ENCODE data around the gene OBSL1. TPM values are rescaled to one million over a fixed set of nuclear protein-coding genes. Genes with fewer than 3 reads are reported as not detected.

OBSL1 gene
- total and polyA plus RNA-seq, 12 donors, result 108 to 310 (median 171) TPM

- WGBS, 2 donors, result 75 to 81% methylated on average over 17 of the region's 17 CpGs
- Histone ChIP-seq H3K27me3 (peaks cover 0 to 93% (median 51%) of the 10 kb centered on the region in 7 donors), H3K36me3 (no peaks in the 10 kb centered on the region), H3K4me1 (peaks cover 5 to 38% (median 12%) of the 10 kb centered on the region in 9 donors), H3K27ac (no peak overlapping the region), H3K9me3 (no peaks in the 10 kb centered on the region), H3K4me3 (no peak overlapping the region)
- DNase-seq (no peak), ATAC-seq (no peak)
- no peak for TF ChIP-seq CTCF (IDR thresholded peaks at IDR 0.05)
- intact Hi-C loops (cut with DNase I), result no loop called here
Observed at GRCh38 chr2:219515874-219516629, 55.3 kb downstream of the OBSL1 start.

GRCh38 chr2:219514836-219515235 is 56.5 kb downstream of the OBSL1 start:
- H3K9me3 ChIP-seq, result no peaks in the 10 kb centered on the region
- H3K27me3 ChIP-seq, result peaks cover 0 to 93% (median 60%) of the 10 kb centered on the region in 7 donors
- no peaks in the 10 kb centered on the region for H3K36me3 ChIP-seq
- H3K4me3 ChIP-seq, result peak overlapping the region in 2 of 10 donors; percentile 9 to 24
- TF ChIP-seq CTCF (IDR thresholded peaks at IDR 0.05), result no peak
- ATAC-seq (no peak), DNase-seq (no peak)
- H3K27ac ChIP-seq, result no peak overlapping the region
- intact Hi-C loops (cut with DNase I), result no loop called here
- 77 to 78% methylated on average over 21 of the region's 21 CpGs for WGBS, 2 donors
- H3K4me1 ChIP-seq, result peaks cover 5 to 35% (median 15%) of the 10 kb centered on the region in 9 donors

- no peak for TF ChIP-seq CTCF (IDR thresholded peaks at IDR 0.05)
- 5% methylated on average over 31 of the region's 31 CpGs for WGBS, 2 donors
- peak within 1 kb of the TSS in 3 of 10 donors; percentile 9 to 24 (median 19) for H3K4me3 ChIP-seq
- DNase-seq (peak in 1 of 2 donors; percentile 23), ATAC-seq (peak in 6 of 8 donors; percentile 3 to 34 (median 20))
- peaks cover 0 to 94% (median 60%) of the 10 kb centered on the region in 7 donors for H3K27me3 ChIP-seq
- H3K27ac ChIP-seq, result no peak within 1 kb of the TSS
- intact Hi-C loops (cut with DNase I), result no loop called here
- peaks cover 5 to 35% (median 20%) of the 10 kb centered on the region in 9 donors for H3K4me1 ChIP-seq
- H3K36me3 ChIP-seq, result no peaks in the 10 kb centered on the region
- H3K9me3 ChIP-seq, result no peaks in the 10 kb centered on the region
Observed at GRCh38 chr2:219514196-219514761, 57.1 kb downstream of the OBSL1 start, which contains the start of gene ASIC4. ASIC4 (plus strand) TSS chr2:219514482; CDS start chr2:219514725, 243 bp downstream.

GRCh38 chr2:219513787-219514186 is 57.6 kb downstream of the OBSL1 start:
- WGBS, 2 donors, result 10 to 29% methylated on average over 4 of the region's 4 CpGs
- ATAC-seq, result no peak
- intact Hi-C loops (cut with DNase I), result no loop called here
- peaks cover 0 to 94% (median 60%) of the 10 kb centered on the region in 7 donors for H3K27me3 ChIP-seq
- no peaks in the 10 kb centered on the region for H3K9me3 ChIP-seq
- H3K4me1 ChIP-seq, result peaks cover 5 to 39% (median 25%) of the 10 kb centered on the region in 9 donors
- no peaks in the 10 kb centered on the region for H3K36me3 ChIP-seq
- H3K27ac ChIP-seq, result no peak overlapping the region
- no peak for DNase-seq
- peak overlapping the region in 1 of 10 donors; percentile 24 for H3K4me3 ChIP-seq
- TF ChIP-seq CTCF (IDR thresholded peaks at IDR 0.05), result no peak
